SK-N-MC (cell line): ENCODE results near the gene SLC12A9.
A peak's percentile ranks its signal among the peaks of the same experiment; 100 is the strongest.
"Not testable (repeated sequence)": the region's sequence is repeated elsewhere in the genome, so short reads cannot be mapped to it uniquely, and the experiment has no call there.

ENCODE experiments used
- DNase-seq: peaks from one replicate; pipeline ENCODE4 v3.0.0-alpha.2; 2011; ENCODE audit warnings: low read depth, low spot score
- H3K27ac ChIP-seq: fragments of 200-600 bp; sonication (generic); 2 replicates; pipeline ENCODE4 v1.5.1; 2016; ENCODE audit warnings: mixed run types
- H3K36me3 ChIP-seq: fragments of 200-600 bp; sonication (generic); 2 replicates; pipeline ENCODE4 v1.6.1; 2017; ENCODE audit warnings: antibody characterized with exemption, low read length, mixed read lengths; ENCODE audit not compliant: insufficient read depth
- H3K4me3 ChIP-seq: fragments of 200-600 bp; sonication (generic); 2 replicates; pipeline ENCODE4 v1.5.1; 2016
- H3K9ac ChIP-seq: fragments of 200-600 bp; sonication (generic); 2 replicates; pipeline ENCODE4 v1.8.0; 2017; ENCODE audit warnings: mixed run types, mixed read lengths; ENCODE audit not compliant: insufficient read length
- H3K9me3 ChIP-seq: fragments of 200-600 bp; sonication (generic); 2 replicates; pipeline ENCODE4 v1.6.1; 2017; ENCODE audit warnings: low read depth, mild to moderate bottlenecking, antibody characterized with exemption, low read length, moderate library complexity, mixed read lengths
- EZH2 ChIP-seq: fragments of 200-600 bp; sonication (generic); IDR thresholded peaks from one replicate; pipeline ENCODE4 v1.6.1; 2017; ENCODE audit warnings: antibody characterized with exemption
- FOXP2 ChIP-seq: optimal IDR thresholded peaks from 2 replicates; pipeline ENCODE3; 2011; ENCODE audit warnings: mild to moderate bottlenecking, moderate library complexity; ENCODE audit not compliant: insufficient read depth; ENCODE audit errors: extremely low read length, control extremely low read depth
- POLR2AphosphoS5 ChIP-seq: IDR thresholded peaks from 2 replicates; pipeline ENCODE4 v1.6.1; 2012; ENCODE audit warnings: mild to moderate bottlenecking, low read depth, low read length, borderline replicate concordance

Gene SLC12A9

GRCh38 chr7:100852048-100852872 lies at the start of gene SLC12A9:
Gene SLC12A9 (plus strand): TSS chr7:100852713. CDS start chr7:100854198, 1,485 bp downstream.
- DNase-seq, result no peak
- Histone ChIP-seq H3K27ac (no peak within 1 kb of the TSS), H3K9me3 (no peaks in the 10 kb centered on the region), H3K4me3 (peak within 1 kb of the TSS; percentile 87), H3K9ac (peak within 1 kb of the TSS; percentile 73), H3K36me3 (no peaks in the 10 kb centered on the region)
- TF ChIP-seq FOXP2 (no peak), POLR2AphosphoS5 (peak; percentile 76; the same call in 1 of the 2 replicates), EZH2 (no peak)

- peaks cover 51% of the 10 kb centered on the region for H3K36me3 ChIP-seq
- no peak overlapping the region for H3K4me3 ChIP-seq
- H3K27ac ChIP-seq, result peak overlapping the region; percentile 60; the same call in 1 of the 2 replicates
- H3K9me3 ChIP-seq, result no peaks in the 10 kb centered on the region
- no peak for DNase-seq
- H3K9ac ChIP-seq, result no peak overlapping the region
- no peak for TF ChIP-seq POLR2AphosphoS5
- no peak for TF ChIP-seq FOXP2
- TF ChIP-seq EZH2, result no peak
Observed at GRCh38 chr7:100802951-100803350, 49.6 kb upstream of the SLC12A9 start.

GRCh38 chr7:100803398-100804161 lies 48.9 kb upstream of the SLC12A9 start:
- Histone ChIP-seq H3K9ac (no peak overlapping the region), H3K9me3 (no peaks in the 10 kb centered on the region), H3K4me3 (no peak overlapping the region), H3K36me3 (peaks cover 57% of the 10 kb centered on the region), H3K27ac (peak overlapping the region; percentile 36; the same call in 1 of the 2 replicates)
- no peak for DNase-seq
- TF ChIP-seq FOXP2 (no peak), EZH2 (no peak), POLR2AphosphoS5 (no peak)

GRCh38 chr7:100804681-100805431 lies 47.7 kb upstream of the SLC12A9 start:
- no peak for TF ChIP-seq EZH2
- no peak for TF ChIP-seq POLR2AphosphoS5
- TF ChIP-seq FOXP2, result no peak
- DNase-seq, result no peak
- H3K9me3 ChIP-seq, result no peaks in the 10 kb centered on the region
- peaks cover 69% of the 10 kb centered on the region for H3K36me3 ChIP-seq
- no peak overlapping the region for H3K9ac ChIP-seq
- H3K27ac ChIP-seq, result 0 out of 2 replicates have a peak overlapping the region, but pooled peaks have one; percentile 16
- no peak overlapping the region for H3K4me3 ChIP-seq

GRCh38 chr7:100806276-100806675 lies 46.2 kb upstream of the SLC12A9 start:
- Histone ChIP-seq H3K36me3 (peaks cover 82% of the 10 kb centered on the region), H3K9ac (no peak overlapping the region), H3K9me3 (no peaks in the 10 kb centered on the region), H3K27ac (no peak overlapping the region), H3K4me3 (no peak overlapping the region)
- TF ChIP-seq POLR2AphosphoS5 (no peak), EZH2 (no peak), FOXP2 (no peak)
- DNase-seq, result no peak

GRCh38 chr7:100806883-100807282 lies 45.6 kb upstream of the SLC12A9 start:
- not testable (repeated sequence) for H3K9me3 ChIP-seq, DNase-seq, H3K27ac ChIP-seq, H3K9ac ChIP-seq, H3K4me3 ChIP-seq
- H3K36me3 ChIP-seq, result peaks cover 86% of the 10 kb centered on the region

GRCh38 chr7:100808354-100808875 lies 44.1 kb upstream of the SLC12A9 start:
- Histone ChIP-seq H3K27ac (no peak overlapping the region), H3K9ac (no peak overlapping the region), H3K4me3 (no peak overlapping the region), H3K36me3 (peaks cover 91% of the 10 kb centered on the region), H3K9me3 (no peaks in the 10 kb centered on the region)
- DNase-seq, result no peak
- no peak for TF ChIP-seq EZH2
- no peak for TF ChIP-seq POLR2AphosphoS5
- no peak for TF ChIP-seq FOXP2

GRCh38 chr7:100811480-100811879 lies 41.0 kb upstream of the SLC12A9 start:
- Histone ChIP-seq H3K4me3 (no peak overlapping the region), H3K9ac (no peak overlapping the region), H3K36me3 (peaks cover 92% of the 10 kb centered on the region), H3K9me3 (no peaks in the 10 kb centered on the region), H3K27ac (no peak overlapping the region)
- TF ChIP-seq POLR2AphosphoS5, result no peak
- no peak for TF ChIP-seq EZH2
- TF ChIP-seq FOXP2, result no peak
- DNase-seq, result no peak

GRCh38 chr7:100812729-100813128 lies 39.8 kb upstream of the SLC12A9 start:
- H3K9ac ChIP-seq, result no peak overlapping the region
- no peak overlapping the region for H3K27ac ChIP-seq
- peaks cover 88% of the 10 kb centered on the region for H3K36me3 ChIP-seq
- no peak for DNase-seq
- H3K4me3 ChIP-seq, result no peak overlapping the region
- no peaks in the 10 kb centered on the region for H3K9me3 ChIP-seq
- TF ChIP-seq EZH2, result no peak
- no peak for TF ChIP-seq FOXP2
- TF ChIP-seq POLR2AphosphoS5, result no peak

- not testable (repeated sequence) for H3K9me3 ChIP-seq, H3K27ac ChIP-seq, DNase-seq, H3K4me3 ChIP-seq, H3K9ac ChIP-seq
- peaks cover 84% of the 10 kb centered on the region for H3K36me3 ChIP-seq
Observed at GRCh38 chr7:100816515-100816914, 36.0 kb upstream of the SLC12A9 start.
